AG20443 (cell line): ENCODE results near the gene RGS6.

Source experiments
- DNase-seq: peaks from one replicate; pipeline ENCODE4 v3.0.0; 2012; ENCODE audit warnings: low spot score, mixed read lengths

The RGS6 gene

DNA sequence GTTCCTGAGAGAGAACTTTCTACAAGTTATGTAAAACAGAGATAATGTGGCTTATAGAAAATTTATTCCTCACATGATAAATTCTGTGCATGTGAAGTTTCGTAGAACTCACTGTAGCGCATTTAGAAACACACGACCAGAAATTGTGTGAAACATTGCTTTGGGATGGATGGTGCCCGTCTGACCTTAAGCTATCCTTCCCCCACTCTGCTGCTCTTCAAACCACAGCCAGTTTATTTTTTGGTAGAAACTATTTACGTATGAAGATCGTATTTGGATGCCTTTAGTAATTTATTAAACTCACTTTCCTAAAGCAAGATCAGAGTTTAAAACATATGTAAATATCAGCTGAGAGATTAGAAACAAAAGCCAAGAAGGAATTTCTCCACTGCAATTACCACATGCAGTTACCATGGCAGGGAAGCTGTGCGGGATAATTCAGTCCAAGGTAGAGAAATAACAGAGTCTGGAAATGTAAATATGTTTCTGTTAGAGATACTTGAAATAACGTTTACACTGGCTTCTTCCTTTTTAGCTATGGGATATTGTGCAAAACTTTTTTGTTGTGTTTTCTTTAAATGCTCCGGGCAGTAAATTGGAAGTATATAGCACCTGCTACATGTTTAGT, 382.7 kb downstream of the RGS6 start:
- DNase-seq, result no peak

DNA sequence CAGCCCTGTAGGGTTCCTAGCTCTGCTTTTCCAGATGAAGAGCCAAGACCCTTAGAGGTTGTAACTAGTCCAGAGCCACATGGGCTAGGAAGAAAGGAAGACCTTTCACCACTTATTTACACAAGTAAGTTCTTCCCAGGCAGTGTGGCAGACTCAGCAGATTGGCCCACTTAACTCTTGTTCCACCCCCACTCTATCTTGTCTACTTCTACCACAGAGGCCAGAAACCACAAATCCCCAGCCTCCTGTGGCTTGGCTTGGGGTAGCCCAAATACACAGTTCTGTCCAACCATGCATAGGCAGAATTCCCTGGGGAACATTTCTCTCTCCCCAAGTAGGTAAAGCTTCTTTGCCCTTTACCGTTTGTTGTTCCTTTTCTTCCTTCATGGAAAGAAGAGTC, 383.5 kb downstream of the RGS6 start:
- no peak for DNase-seq

DNA sequence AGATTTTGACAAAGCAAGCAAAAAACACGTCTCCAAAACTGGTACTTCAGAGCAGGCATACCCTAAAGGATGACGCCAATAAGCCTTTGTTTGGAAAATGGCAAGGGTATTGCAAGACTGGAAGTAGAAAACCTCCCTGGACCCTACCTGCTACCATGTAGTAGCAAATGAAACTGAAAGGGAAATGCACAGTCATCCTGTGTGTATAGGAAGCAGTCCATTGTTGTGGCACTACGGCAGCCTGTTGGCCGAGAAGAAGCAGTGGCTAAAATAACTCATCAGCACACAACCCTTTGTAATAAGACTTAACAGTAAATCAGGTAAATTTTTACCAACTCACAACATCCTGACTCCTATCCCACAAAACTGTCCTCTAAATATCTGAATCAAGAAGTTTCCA, 386.4 kb downstream of the RGS6 start:
- DNase-seq, result no peak

DNA sequence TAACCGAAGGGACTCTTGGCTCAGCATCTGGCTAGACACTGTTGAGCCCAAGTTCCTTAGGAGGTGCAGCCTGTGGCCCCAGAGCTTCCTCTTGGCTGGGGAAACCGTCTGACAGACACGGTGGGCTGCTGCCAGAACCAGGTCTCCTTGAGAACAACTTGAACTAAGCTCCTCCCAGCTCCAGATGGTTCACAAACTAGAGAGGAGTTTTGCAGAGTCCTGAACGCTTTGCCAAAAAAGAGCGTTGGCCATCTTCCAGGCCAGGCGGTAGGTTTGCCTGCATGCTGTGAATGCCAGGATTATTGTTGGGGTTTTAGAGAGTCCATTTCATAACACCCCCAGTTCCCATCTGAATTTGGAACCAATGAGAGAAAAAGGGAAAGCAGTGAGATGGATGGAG, 399.8 kb downstream of the RGS6 start:
- no peak for DNase-seq

DNA sequence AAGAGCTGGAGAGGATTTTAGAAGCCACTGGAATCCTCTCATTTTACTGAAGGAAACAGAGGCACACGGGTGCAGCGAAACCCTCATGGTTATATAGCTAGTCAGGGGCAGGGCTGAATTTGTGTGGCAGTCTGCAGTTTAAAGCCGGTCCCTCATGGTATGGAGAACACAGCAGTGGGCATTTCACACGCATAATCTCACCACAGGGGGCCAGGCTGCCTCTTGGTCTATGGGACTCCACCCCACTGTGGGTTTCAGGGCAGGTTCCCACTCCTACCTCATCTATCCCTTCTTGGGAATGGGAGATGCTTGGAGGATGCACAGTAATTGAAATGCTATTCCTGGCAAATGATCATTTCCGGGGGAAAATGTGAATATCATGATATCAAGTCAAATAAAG, 400.6 kb downstream of the RGS6 start:
- no peak for DNase-seq

DNA sequence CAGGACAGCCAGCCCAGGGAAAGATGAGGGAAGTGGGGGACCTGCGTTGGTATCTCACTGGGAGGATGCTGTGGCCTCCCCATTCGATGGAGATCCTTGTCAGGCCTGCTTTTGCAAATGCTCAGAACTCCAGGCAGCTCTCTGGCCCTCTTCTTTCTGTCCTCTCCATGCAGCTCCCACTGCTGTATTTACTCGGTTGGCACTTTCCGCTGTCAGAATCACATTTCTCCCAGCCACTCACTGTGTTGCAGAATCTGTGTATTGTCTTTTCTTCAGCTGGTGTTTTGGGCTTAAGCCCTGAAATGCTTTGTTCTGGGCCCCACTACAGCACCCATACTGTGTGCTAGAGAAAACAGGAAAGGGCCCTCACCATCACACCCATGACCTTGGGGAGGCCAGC, 401.1 kb downstream of the RGS6 start:
- DNase-seq, result no peak

DNA sequence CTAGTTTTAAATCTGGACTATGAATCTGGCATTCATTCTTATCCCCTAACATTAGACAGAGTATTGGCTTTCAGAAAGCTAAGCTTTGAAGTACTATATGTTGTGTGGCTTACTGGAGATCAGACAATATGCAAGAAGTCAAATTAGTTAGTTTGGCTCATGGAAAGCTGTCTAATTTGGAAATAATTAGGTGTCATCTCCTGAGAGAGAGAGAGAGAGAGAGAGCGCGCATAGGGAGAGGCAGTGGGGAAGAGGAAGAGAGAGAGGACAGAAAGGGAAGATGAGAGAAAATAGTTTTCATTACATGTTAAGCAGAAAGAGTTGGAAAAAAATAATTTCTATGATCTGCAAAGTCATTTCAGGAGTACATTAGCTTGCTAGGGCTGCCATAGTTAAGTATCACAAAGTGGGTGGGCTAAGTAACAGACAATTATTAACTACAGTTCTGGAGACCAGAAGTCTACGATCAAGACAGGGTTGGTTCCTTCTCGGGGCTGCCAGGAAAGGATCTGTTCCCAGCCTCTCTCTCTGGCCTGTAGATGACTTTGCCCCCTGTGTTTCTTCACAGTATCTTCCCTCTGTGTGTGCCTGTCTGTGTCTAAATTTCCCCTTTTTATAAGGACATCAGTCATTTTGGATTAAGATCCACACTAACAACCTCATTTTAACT, 404.2 kb downstream of the RGS6 start:
- DNase-seq, result no peak

DNA sequence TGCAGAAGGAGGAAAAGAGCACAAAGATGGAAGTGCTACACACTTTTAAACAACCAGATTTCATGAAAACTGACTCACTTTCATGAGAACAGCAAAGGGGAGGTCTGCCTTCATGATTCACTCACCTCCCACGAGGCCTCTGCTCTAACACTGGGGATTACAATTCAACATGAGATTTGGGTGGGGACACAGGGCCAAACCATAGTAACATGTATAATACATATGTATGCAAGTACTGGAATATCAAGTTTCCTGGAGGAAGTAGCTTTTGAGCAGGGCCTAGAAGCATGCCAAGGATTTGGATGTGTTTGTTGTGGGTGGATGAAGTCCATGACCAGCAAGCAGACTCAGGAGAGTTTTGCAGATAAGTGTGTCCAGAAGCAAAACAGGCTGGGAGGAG, 409.0 kb downstream of the RGS6 start:
- no peak for DNase-seq

DNA sequence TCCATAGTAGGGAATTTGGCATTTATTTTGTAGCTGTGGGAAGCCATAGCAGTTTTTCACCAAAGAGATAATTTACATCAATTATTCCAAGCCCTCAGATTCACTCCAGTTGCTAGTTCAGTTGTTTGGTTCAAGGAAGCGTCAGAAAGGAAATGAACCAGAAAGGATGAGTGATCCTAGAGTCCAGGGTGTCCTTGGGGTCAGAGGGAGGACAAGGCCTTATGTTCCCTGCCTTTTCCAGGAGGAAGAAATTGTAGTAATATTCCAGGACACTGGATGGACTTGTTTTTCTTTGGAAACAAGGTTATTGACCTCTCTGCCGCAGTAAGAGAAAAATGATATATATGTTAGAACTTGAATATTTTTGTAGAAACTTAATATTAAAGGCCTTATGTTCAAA, 409.5 kb downstream of the RGS6 start:
- DNase-seq, result no peak

DNA sequence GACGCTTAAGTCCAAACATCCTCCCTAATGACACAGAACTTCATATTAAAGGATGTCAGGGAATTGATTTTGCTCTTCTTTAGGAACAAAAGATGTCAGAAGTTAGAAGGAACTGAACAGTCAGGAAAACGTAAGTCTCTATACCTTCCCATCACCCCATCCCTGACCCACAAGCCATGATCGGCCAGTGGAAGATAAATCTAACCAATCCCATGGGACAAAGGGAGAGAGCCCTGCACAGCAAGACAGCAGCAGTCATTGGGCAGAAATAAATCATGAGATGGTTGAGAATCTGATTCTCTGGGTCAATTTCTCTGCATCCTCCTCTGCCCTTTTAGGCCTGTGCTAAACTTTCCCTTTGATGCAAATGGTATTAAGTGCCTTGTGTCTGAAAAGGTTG, 414.9 kb downstream of the RGS6 start:
- DNase-seq, result no peak

DNA sequence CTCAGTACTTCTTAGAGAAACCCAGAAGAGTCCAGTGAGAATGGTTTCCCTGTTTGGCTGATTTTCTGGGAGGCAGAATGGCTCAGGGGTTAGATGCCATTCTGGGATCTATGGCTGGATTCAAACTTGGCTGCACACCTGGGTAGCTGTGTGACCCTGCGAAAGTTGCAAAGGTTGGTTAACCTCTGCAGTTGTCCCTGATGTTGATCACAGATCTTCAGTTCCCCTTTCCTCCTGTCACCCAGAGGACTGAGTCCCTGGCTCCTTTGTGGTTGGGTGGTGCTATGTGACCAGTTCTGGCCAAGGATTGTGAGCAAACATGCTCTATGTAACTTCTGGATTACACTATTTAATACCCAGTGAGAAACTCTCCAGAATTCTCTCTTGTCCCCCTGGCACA, 418.0 kb downstream of the RGS6 start:
- DNase-seq, result no peak

DNA sequence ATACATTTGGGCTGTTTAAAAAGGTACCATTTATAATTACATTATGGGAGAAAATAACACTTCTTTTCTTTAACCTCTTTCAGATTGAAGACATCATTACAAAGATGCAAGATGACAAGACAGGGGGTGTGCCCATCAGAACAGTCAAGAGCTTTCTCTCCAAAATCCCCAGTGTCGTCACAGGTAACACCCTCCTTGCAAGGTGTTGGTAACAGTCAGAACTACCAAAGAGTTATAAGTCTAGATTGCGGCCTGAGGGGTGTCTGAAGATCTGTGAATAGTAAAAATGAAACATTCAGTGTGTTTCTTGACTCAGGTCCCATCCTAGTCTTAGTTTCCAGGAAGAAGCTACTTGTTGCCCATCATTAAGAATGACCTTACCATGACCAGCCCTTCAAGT, 419.8 kb downstream of the RGS6 start:
- DNase-seq, result no peak

DNA sequence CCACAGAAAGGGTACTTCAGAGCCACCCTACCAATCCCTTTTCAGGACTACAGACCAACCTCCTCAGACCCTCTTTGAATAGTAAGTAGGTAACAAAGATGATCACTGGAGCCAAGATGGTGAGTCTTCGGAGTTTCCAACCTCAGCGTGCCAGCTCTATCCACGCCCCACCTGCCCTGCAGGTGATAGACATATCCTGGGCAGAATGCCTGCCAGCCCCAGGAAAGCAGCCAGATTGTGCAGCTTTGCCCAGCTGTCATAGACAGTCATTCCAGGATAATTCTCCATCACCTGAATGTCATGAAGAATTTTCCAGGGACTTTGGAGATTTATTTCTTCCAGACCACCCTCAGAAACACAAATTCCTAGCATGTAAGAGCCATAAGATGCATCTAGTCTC, 434.4 kb downstream of the RGS6 start:
- DNase-seq, result no peak

DNA sequence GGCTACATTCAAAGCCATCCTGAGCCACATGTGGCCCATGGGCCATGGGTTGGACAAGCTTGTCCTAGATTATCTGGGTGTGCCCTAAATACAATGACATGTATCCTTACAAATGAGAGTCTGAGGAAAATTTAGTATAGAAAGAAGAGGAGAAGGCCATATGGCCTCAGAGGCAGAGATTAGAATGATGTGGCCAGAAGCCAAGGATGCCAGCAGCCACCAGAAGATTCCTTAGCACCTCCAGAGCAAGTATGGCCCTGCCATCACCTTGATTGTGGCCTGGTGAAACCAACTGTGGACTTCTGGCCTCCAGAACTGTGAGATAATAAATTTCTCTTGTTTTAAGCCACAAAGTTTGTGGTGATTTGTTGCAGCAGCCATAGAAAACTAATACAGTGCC, 436.9 kb downstream of the RGS6 start:
- DNase-seq, result no peak

DNA sequence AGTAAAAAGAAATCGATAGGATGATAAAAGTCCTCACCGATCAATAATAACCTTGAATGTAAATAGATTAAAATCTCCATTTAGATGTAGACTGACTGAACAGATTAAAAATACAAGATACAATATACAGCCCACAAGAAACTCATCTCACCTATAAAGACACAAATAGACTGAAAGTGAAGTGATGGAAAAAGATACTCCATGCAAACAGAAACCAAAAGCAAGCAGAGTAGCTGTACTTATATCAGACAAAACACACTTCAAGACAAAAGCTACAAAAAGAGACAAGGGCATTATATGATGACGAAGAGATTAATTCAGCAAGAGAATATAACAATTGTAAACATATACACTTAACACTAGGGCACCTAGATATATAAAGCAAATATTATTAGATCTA, 444.8 kb downstream of the RGS6 start:
- DNase-seq, result no peak

DNA sequence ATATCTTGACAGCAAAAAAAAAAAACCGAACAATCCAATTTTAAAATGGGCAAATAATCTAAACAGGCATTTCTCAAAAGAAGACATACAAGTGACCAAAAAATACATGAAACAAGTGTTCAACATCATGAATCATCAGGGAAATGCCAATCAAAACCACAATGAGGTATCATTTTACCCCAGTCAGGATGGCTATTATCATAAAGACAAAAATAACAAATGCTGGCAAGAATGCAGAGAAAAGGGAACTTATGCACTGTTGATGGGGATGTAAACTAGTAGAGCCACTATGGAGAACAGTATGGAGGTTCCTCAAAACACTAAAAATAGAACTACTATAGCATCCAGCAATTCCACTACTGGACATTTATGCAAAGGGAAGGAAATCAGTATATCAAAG, 448.2 kb downstream of the RGS6 start:
- no peak for DNase-seq

DNA sequence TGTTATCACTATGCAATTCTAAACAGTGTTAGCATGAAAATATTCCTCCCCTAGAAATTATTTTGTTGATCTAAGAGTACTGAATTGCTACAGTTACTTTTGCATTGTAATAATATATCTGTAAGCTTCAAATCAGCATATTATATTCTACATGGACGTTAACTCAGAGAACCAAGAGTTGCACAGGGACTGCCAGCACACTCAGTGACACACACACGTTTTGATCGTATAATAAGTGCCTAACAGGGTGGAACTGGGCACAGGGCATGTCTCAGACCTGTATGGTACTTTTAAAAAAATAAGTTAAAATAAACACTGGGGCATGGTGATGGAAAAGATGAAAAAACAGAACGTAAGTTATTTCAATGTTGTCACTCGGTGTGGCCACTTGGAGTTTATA, 451.6 kb downstream of the RGS6 start:
- DNase-seq, result no peak

DNA sequence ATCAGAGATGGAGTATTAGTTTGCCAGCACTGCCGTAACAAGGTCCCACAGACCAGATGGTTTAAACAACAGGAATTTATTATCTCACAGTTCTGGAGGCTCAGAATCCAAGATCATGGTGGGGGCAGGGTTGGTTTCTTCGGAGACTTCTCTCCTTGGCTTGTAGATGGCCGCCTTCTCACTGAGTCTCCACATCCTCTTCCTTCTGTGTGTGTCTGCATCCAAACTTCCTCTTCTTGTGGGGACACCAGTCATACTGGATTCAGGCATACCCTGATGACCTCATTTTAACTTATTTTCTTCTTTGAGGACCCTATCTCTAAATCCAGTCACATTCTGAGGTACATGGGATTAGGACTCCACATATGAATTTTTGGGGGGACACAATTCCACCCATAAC, 455.5 kb downstream of the RGS6 start:
- no peak for DNase-seq

DNA sequence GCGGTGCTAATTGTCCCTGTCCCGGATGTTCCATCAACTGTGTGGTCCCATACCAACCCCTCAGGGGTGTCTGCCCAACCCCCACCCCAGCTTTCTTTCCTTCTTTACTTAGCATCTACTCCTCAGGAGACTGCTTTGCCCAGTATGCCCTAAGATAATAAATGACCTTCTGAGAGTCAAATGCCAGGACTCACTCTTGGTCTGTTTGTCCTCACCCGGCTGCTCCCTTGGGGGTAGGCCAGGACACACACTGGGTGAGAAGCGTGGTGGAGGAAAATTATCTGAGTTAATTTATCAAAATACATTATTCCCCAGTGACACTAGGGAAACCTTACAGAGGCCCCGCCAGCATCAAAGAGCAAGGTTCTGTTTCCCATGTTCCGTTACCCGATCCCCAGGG, 457.0 kb downstream of the RGS6 start:
- DNase-seq, result no peak

DNA sequence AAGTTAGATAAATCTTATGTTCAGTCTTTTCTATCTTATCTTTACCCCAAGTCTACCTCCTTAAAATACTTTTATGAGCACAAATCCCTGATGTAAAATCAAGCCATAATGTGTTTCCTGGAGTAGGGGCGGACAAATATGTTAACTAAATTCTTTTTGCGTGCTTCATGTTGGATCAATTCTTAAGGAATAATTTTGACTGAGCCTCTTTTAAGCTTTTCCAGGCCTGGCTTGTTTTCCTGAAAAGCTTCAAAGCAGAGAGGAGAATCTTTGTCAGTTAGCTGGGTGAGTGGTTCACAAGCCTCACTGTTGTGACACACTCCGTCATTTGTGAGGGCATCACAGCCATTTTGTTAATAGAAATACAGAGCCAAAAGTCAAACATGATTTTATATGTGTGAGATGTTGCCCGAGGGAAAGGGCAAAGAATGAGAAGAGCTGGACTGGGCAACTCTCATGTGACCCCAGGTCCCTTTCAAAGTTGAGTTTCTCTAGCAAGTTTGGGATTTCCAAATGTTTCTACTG, 468.9 kb downstream of the RGS6 start:
- no peak for DNase-seq

DNA sequence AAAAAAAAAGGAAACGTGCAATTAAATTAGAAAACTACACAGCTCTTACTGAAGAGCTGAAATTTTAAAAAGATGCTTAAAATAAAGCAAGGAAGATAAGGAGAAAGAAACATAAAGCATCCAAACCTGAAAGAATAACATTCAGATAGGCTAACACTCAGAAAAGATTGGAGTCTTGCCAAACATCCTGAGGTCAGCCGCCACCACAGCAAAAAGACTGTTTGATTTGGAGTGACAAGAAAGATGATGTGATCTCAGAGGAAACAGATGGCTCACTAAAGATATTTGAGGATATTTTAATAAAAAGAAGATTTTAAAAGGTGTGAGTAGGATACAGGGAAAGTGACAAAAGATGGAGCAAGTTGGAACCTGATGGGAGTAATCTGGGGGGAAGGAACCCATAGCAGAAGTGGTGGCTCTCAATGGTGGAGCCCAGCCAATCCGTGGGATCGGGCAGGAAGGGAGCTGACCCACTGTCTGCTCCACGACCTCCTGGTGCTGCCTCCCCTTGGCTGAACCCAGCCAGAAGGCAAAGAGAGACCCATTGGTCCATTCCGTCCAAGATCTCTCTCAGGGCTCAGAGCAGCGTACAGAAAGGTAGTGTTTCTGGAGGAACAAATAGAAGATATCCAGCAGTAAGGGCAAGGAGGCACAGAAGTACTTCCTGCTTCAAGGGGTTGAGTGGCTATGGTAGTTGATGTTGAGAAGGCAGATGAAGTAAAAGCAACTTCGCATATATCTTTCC, 469.6 kb downstream of the RGS6 start:
- no peak for DNase-seq

DNA sequence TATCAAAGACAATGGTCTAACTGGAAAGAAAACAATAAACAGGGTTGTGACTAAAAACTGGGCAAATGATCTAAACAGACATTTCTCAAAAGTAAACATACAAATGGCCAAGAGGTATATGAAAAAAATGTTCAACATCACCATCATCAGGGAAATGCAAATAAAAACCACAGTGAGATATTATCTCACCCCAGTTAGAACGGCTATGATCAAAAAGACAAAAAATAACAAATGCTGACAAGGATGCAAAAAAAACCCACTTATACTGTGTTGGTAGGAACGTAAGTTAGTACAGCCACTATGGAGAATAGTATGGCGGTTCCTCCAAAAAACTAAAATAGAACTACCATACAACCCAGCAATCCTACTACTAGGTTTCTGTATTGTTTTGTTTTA, 470.1 kb downstream of the RGS6 start:
- no peak for DNase-seq

DNA sequence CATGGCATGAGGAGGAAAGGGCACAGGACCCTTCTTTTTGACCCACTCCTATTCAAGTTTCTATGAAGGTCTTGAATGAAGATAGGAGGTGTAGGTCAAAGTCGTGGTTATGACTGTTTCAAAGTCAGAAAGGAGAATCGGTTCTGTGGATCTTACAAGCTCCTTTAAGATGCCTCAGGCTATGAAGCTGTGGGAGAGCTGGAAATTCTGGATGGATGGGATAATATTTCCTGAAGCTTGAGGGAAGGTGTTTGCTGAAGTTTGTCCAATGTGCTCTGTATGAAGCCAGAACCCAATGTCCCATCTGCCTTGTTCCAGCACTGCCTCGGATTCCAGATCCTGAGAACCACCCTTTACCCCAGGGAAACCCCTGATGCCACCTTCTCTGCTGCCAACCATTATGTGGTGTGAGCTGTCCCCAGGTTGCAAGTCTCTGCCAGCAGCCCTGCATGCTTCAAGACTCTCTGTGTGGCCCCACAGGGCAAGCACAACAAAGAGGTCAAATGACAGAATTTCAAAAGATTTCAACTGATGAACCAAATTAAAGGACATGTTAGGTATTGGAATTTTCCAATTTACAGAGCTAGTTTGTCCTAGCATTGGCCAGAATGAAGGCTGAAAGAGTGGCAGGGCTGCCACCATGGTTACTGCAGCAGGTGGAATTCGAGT, 472.0 kb downstream of the RGS6 start:
- no peak for DNase-seq
